Fibroblast of gingiva (primary cell): ENCODE measurements around the gene PPFIA3.

ENCODE experiments used
- DNase-seq: peaks from one replicate; pipeline ENCODE4 v3.0.0-alpha.2; 2011; ENCODE audit warnings: low read depth

PPFIA3 gene

DNA sequence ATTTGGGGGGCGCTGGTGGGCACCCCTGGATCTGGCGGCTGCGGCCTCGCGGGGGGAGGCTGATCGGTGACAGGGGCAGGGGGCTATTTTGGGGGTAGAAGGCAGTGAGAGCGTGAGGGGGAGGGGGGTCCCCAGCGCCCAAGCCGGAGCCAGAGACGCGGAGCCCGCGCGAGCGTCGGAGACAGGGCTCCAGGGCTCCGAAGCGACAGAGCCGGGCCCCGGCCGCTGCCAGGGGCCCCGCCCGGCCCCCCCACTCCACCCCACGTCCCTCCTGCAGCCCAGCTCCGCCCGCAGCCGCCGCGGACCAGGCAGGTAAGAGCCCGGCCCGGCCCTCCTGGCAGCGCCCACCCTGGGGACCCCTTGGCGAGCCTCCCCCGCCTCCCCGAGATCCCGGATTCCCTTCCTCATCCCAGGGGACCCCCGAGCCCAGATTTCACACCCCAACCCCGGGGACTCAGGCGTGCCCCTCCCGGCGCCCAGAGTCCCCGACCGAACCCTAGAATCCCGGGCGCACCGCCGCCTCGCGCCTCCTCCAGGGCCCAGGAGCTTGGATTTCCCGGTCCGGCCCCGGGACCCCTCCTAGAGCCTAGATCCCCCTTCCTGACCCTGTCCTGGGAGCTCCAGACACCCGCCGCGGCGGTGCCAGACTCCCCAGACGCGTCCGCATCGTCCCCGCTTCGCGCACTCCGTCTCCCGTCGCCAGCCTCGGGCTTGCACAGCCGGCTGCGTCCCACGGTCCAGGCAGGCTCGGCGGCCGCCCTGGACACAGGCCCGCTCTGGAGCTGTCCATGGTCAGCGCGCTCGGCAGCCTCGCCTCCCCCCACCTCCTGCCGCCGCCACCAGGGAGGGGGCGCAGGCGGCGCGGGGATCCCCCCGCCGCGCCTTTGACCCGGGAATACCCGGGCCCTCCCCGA, at the start of gene PPFIA3:
PPFIA3 (plus strand) TSS at position 134 of the 914 bp plus-strand sequence. CDS start 8,330 bp downstream, outside the sequence.
- DNase-seq: peak; percentile 47

DNA sequence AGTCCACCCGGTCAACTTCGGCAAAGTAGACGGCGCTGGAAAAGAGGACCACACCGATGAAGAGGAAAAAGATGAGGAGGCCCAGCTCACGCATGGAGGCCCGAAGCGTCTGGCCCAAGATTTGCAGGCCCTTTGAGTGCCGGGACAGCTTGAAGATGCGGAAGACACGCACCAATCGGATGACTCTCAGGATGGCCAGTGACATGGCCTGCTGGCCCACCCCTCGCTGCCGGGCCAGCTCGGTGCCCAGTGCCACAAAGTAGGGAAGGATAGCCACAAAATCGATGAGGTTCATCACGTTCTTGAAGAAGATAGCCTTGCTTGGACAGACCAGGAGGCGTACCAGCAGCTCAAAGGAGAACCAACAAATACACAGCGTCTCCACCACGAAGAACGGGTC, 48.9 kb upstream of the PPFIA3 start:
- no peak for DNase-seq

GRCh38 chr19:49071860-49072547, 47.3 kb upstream of the PPFIA3 start:
- DNase-seq: no peak

DNA sequence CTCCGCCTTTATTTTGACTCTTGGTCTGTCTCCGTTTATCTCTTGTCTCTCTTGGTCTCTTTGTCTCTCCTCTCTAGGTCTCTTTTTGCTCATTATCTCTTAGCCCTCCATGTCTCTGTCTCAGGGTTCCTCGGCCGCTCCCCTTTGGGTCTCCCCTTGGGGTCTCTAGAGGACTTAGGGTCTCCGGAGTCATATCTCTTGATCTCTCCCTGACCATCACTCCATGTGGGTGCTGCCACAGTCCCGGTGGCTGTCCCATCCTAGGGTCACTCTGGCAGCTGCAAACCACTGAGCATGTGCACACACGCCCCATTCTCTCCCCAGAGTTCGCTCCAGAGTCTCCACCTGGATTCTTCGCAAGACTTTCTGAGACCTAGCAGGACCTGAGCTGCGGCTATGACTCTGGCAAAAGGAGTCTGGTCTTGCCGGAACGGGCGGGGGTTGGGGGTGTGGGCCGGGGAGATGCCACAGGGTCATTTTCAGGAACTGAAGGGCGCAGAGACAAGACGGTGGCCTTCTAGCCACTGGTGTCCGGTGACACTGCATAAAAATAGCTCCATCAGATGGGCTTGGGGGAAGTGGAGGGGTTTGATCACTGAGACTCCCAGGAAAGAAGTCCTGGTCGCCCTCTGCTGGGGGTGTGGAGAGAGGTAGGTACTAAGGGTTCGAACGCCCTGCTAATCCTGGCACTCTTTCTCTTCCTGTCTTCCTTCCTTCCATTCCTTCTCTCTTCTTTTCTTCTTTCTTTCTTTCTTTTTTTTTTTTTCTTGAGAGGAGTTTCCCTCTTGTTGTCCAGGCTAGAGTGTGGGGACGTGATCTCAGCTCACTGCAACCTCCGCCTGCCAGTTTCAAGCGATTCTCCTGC, 45.6 kb upstream of the PPFIA3 start:
- DNase-seq: no peak

GRCh38 chr19:49074869-49075268, 44.5 kb upstream of the PPFIA3 start:
- DNase-seq: peak; percentile 59

DNA sequence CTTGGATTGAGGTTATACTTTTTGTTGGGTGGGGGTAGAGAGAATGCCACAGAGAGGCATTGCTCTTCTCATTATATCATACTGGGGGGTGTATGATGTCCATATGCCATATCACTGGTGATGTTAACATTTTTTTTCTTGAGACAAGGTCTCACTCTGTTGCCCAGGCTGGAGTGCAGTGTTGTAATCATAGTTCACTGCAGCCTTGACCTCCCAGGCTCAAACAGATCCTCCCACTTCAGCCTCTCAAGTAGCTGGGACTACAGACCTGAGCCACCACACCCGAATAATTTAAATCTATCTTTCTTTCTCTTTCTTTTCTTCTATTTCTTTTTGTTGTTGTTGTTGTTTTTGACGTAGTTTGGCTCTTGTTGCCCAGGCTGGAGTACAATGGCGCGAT, 39.0 kb upstream of the PPFIA3 start:
- no peak for DNase-seq

DNA sequence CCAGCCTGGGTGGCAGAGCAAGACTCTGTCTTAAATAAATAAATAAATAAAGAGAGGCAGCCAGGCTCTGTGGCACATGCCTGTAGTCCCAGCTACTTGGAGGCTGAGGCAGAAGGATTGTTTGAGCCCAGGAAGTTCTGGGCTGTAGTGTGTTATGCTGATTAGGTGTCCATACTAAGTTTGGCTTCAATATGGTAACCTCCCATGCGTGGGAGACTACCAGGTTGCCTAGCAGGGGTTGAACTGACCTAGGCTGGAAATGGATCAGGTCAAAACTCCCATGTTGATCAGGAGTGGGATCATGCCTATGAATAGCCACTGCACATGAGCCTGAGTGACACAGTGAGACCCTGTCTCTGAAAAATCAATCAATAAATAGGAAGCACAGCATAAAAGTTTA, 38.1 kb upstream of the PPFIA3 start:
- no peak for DNase-seq

DNA sequence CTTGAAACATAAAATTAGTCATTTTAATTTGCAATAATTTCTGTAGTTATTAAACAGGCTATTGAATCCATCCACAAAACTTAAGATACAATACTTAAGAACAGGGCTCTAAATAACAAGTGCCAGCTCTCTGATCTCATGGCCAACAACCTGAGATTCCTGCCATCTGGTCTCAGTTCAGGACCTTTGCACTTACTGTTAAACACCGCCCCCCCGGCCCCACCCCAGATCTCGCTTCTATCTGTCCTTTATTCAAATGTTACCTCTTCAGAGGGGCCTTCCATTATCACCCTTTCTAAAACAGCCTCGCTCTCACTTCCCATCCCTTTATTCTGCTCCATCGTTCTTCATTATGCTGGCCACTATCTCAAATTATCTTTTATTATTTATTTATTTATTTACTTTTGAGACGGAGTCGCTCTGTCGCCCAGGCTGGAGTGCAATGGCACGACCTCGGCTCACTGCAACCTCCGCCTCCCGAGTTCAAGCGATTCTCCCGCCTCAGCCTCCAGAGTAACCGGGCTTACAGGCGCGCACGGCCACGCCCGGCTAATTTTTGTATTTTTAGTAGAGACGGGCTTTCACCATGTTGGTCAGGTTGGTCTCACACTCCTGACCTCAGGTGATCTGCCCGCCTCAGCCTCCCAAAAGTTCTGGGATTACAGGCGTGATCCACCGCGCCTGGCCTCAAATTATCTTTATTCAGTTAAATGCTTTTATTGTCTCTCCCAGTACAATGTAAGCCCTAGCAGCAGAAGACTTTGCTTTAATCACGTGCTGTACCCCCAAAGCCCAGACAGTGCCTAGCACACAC, 34.9 kb upstream of the PPFIA3 start:
- DNase-seq: no peak

DNA sequence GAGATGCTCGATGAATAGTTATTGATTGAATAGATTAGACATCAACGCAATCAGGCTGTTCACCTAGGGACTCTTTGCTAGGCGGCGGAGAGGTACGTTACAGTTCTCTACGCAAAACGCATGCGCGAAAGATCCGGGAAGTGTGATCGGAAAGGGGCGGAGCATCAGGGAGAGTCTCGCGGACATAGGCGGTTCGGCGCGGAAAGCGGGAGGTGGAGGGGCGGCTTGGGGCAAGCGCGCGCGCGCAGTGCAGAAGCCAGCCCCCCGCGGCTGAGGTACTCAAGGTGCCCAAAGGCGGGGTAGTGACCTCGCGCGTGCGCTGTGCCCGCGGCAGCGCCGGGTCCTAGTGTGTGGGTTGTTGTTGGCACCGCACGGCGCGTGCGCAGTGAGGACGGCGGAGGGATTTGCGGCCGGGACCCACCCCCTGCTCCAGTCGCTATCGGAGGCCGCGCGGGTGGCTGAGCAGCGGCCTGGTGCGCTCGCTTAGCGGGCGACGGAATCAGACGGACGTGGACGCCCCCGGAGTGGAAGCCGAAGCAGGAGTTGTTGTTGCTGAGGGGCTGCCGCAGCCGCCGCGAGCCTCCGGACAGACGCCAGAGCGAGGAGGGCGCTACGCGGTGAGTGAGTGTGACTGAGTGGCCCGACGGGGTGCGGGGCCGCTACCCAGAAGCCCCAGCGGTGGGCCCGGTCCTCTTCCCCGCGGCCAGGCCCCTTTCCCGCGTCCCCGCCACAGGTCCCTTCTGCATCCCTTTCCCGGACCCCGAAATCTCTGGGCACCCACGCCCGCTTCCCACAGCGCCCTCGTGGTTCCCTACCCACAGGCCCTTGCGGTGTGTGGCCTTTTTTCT, 34.1 kb upstream of the PPFIA3 start, which contains the start of gene SNRNP70:
SNRNP70 (plus strand) TSS at position 432 of the 848 bp plus-strand sequence. CDS start 964 bp downstream, outside the sequence.
- peak; percentile 100 for DNase-seq

- no peak for DNase-seq
Observed at GRCh38 chr19:49085868-49086232, 33.5 kb upstream of the PPFIA3 start.

- no peak for DNase-seq
Observed at GRCh38 chr19:49086296-49086695, 33.0 kb upstream of the PPFIA3 start.

DNA sequence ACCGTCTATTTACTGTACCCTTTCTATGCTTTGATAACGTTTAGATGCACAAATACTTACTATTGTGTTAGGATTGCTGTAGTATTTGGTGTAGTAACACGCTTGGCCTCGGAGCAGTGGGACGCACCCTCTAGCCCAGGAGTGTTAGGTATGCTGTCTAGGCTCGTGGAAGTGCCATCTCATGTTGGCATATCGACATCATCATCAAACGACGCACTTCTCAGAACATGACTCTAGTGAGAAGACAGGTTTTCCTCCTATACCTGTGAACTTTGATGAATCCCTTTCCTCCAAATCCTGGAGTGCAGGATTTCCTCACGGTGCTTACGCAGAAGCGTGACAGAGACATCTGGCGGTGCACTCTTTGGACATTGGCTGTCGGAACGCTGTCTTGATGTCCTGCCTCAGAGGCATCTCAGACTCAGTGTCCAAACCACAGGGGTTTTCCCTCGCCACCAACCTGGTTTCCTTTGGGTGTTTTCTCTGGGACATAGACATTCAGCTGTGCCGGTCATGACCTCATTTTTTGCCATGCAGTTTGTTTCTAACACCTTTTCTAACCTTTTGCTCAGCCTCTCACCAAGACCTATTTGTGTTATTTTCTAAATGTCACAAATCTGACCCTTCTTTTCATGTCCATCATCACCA, 27.8 kb upstream of the PPFIA3 start:
- no peak for DNase-seq

DNA sequence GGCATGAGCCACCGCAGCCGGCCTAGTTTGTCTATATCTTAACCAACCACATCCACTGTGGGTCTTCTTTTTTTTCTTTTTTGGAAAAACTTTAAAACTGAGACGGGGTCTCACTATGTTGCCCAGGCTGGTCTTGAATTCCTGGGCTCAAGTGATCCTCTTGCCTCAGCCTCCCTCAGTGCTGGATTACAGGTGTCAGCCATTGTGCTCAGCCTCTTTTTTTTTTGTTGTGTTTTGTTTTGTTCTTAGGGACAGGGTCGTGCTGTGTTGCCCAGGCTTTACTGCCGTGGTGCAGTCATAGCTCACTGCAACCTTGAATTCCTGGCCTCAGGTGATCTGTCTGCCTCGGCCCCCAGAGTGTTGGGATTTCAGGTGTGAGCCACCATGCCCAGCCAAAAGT, 26.7 kb upstream of the PPFIA3 start:
- no peak for DNase-seq

DNA sequence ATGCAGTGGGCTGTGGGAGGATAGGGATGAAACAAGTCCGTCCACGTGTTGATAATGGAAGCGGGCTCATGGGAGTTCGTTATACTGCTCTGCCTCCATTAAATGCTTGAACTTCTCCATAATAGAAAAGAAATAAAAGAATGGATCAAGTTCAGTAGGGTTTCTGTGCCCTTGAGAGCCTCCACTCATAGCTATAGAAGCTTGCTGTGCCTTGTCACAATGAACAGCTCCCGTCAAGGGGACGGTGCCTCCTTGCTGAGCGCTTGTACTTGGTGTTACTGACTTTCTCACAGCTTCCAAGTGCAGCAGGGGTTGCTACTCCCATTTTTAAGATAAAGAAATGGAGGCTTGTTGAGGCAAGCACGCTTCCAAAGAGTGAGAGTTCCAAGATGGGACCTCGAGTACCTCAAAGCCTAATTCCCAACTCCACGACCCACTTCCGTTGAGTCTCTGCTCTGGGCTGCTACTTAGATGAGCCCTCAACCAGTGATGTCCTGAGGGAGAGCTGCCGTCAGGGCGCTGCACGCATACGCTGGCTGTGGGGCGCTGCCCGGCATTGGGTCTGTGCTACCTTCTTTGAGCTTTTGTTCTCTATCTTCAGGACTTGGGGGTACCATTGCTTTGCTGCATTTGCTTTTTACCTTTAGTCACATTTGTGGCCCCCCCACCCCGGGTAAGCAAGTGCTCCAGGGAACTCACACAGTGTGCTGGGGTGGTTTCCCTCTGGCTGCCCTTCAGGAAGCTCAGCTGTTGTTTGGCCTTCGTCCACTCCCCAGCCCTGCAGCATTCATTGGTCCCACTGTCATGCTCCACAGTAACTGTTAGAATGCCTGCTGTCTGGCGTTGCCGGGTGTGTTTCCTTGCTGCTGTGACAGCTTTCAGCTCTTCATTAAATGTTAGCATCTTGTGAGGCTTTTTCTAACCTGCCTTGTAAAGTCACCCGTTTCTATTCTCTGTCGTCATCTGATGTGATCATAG, 24.6 kb upstream of the PPFIA3 start:
- no peak for DNase-seq

DNA sequence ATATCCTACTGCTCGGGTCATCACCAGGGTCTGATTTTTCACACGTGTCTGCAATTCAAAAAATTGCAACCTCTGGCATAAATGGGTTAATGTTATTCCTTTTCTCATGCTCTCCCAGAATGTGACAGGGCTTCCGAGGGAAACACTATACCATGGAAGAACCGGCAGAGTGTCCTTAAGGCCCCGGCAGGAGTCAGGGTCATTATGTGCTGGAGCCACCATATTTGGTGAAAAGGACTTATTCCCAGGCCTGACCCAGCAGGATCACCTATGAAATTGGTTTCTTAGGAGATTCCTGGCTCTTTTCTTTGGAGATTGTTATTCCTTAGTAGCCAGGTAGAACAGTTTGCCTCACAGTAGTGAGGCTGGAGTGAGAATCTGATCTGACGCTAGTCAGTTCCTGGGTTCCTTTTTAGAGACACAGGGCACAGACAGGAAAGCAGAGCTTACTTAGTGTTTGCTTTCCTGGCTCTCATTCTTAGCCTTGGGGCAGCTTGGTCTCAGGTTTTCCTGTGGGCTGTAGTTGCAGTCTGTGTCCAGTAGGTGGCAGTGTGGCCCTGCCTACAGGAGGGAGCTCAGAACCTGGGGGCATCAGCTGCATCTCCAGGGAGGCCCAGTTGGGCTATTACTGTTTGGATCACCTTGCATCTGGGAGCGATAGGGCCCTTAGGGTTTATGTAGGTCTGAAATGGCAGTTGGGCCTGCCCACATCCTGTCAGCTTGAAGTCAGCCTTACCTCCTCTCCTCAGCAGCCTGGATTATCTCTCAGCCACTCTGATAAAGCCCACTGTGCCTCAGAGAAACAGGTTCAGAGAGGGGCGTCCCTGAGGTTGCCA, 21.7 kb upstream of the PPFIA3 start:
- DNase-seq: peak; percentile 71

- peak; percentile 57 for DNase-seq
Observed at GRCh38 chr19:49098795-49099194, 20.5 kb upstream of the PPFIA3 start.

DNA sequence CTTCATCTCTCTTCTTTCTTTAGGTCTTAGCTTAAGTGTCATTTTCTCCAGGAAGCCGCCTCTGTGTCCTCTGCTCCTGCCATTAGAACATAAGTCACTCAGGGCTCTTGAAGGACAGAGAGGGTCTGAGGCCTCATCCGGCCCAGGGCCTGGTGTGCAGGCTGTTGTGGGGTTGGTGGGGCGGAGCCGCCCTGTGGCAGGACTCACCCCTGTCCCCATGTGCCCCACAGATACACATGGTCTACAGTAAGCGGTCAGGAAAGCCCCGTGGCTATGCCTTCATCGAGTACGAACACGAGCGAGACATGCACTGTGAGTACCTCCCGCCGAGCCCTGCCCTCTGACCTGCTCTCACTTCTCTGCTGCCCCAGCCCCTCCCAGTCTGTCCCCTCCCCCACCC, 18.2 kb upstream of the PPFIA3 start:
- DNase-seq: no peak

DNA sequence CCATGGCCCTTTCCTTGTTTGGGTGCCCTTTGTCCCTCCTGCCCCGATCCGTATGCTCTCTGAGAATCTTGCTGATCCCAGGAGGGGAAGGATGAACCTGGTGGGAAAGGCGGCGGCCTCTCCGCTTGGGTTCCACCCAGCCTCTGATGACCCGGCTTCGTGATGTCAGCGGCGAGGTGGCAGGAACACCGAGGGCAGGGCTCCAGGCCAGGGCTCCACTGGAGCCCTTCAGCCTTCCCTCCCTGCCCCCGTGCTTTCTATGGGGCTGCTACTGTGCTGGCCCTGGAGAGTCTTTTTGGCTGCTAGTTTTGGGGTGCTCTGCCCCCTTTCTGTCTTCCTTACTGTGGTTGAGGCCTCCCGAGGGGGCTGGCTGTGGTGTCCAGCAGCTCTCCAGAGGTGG, 17.0 kb upstream of the PPFIA3 start:
- no peak for DNase-seq
